ENCODE data around the gene GGT6.

Gene GGT6

DNA sequence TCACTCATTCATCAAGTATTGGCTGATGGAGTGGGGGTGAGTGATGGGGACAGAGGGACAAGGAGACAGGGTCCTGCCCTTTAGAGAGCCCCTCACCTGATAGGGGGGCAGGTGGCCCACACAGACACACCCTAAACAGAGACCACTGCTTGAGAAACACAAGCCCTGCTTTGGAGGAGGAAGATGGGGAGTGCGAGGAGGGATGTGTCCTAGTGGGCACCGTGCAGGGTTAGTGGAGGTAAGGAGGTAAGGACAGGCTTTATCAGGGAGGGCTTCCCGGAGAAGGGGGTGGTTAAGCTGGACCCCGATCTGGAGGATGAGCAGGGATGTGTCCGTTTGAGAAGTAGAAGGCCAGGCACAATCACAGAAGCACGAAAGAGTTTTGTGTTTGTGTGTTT is 15.8 kb upstream of the GGT6 start:
- Histone ChIP-seq H3K36me3 (ENCODE audit: control insufficient read depth, insufficient read depth, low read length) (no peaks in the 10 kb centered on the region), H3K27me3 (replicated peaks; ENCODE audit: control insufficient read depth, insufficient read depth, low read length) (no peaks in the 10 kb centered on the region), H3K4me3 (replicated peaks; ENCODE audit: low read depth, low read length) (no peak overlapping the region)
- TF ChIP-seq, protein P1, sequence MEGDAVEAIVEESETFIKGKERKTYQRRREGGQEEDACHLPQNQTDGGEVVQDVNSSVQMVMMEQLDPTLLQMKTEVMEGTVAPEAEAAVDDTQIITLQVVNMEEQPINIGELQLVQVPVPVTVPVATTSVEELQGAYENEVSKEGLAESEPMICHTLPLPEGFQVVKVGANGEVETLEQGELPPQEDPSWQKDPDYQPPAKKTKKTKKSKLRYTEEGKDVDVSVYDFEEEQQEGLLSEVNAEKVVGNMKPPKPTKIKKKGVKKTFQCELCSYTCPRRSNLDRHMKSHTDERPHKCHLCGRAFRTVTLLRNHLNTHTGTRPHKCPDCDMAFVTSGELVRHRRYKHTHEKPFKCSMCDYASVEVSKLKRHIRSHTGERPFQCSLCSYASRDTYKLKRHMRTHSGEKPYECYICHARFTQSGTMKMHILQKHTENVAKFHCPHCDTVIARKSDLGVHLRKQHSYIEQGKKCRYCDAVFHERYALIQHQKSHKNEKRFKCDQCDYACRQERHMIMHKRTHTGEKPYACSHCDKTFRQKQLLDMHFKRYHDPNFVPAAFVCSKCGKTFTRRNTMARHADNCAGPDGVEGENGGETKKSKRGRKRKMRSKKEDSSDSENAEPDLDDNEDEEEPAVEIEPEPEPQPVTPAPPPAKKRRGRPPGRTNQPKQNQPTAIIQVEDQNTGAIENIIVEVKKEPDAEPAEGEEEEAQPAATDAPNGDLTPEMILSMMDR (IDR thresholded peaks at IDR 0.05; ENCODE audit: insufficient read depth, low read length, poor library complexity, severe bottlenecking) = no peak
- DNase-seq (ENCODE audit: extremely low read depth, insufficient read length) = no peak

DNA sequence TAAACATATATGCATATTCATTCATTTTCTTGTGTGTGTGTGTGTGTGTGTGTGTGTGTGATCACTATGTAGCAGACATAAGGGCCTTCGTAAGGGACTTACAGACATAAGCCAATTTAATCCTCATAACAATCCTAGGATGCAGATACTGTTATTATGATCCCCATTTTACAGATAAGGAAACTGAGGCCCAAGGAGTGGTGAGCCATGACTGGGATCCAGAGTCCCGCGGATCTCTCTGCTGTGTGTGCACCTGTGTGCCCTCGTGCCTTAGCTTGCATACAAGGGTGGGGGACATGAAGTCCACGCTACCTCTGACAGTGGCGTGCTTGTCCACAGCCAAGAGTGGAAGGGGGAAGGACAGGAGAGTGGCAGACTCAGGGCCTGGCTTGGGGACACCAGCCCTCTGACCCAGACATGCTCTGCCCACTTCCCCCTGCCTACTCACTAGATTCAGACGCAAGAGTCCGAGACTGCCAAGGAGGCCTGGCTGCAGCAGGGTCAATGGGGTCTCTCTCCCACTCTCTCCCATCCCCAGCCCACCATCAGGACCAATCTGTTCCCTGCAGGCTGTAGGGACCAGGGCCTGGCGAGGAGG is 14.2 kb upstream of the GGT6 start:
- Histone ChIP-seq H3K36me3 (ENCODE audit: control insufficient read depth, insufficient read depth, low read length) (no peaks in the 10 kb centered on the region), H3K4me3 (replicated peaks; ENCODE audit: low read depth, low read length) (no peak overlapping the region), H3K27me3 (replicated peaks; ENCODE audit: control insufficient read depth, insufficient read depth, low read length) (no peaks in the 10 kb centered on the region)
- TF ChIP-seq, protein P1 (IDR thresholded peaks at IDR 0.05; ENCODE audit: insufficient read depth, low read length, poor library complexity, severe bottlenecking) = no peak
- no peak for DNase-seq (ENCODE audit: extremely low read depth, insufficient read length)

DNA sequence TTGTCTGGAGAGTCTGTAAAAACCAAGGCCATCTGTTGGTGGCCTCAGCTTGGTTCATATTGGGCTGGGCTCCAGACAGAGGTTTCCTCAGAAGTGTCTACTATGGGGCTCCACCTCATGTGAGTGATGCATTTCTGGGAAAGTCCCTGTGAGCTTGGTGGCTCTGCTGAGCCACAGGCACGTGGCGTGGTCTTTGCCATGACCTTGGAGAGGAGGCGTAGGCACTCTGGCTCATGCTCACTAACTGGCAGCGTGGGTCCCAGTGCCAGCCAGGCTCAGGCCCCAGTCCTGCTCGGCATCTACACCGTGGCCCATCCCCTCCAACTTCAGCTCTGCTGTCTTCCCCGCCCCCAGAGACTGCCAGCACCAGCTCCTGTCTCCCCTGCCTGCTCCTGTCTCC is 13.3 kb upstream of the GGT6 start:
- no peaks in the 10 kb centered on the region for H3K36me3 ChIP-seq (ENCODE audit: control insufficient read depth, insufficient read depth, low read length)
- TF ChIP-seq, protein P1 (IDR thresholded peaks at IDR 0.05; ENCODE audit: insufficient read depth, low read length, poor library complexity, severe bottlenecking) = no peak
- no peaks in the 10 kb centered on the region for H3K27me3 ChIP-seq (replicated peaks; ENCODE audit: control insufficient read depth, insufficient read depth, low read length)
- H3K4me3 ChIP-seq (replicated peaks; ENCODE audit: low read depth, low read length) = no peak overlapping the region
- no peak for DNase-seq (ENCODE audit: extremely low read depth, insufficient read length)

DNA sequence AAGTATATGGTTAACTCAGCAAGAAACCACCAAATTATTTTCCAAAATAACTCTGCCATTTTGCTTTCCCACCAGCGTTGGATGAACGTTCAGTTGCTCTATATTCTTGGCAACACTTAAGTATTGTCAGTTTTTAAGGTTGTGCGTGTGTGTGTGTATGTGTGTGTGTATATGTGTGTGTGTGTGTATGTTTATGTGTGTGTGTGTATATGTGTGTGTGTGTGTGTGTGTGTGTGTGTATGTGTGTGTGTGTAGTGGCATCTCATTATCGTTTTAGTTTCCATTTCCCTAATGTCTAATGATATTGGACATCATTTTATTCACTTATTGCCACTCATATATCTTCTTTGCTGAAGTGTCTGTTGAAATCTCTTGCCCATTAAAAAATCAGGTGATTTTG is 12.7 kb upstream of the GGT6 start:
- Histone ChIP-seq H3K36me3 (ENCODE audit: control insufficient read depth, insufficient read depth, low read length) (no peaks in the 10 kb centered on the region), H3K27me3 (replicated peaks; ENCODE audit: control insufficient read depth, insufficient read depth, low read length) (no peaks in the 10 kb centered on the region), H3K4me3 (replicated peaks; ENCODE audit: low read depth, low read length) (no peak overlapping the region)
- no peak for DNase-seq (ENCODE audit: extremely low read depth, insufficient read length)
- TF ChIP-seq, protein P1 (IDR thresholded peaks at IDR 0.05; ENCODE audit: insufficient read depth, low read length, poor library complexity, severe bottlenecking) = no peak

DNA sequence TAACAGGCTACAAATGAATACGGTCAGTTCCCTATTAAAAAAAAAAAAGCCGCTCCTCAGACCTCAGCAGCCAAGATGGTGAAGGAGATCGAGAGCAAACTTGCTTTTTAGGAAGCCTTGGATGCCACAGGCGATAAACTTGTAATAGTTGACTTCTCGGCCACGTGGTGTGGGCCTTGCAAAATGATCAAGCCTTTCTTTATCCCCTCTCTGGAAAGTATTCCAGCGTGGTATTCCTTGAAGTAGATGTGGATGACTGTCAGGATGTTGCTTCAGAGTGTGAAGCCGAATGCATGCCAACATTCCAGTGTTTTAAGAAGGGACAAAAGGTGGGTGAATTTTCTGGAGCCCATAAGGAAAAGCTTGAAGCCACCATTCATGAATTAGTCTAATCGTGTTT is 11.8 kb upstream of the GGT6 start:
- no peaks in the 10 kb centered on the region for H3K27me3 ChIP-seq (replicated peaks; ENCODE audit: control insufficient read depth, insufficient read depth, low read length)

More for the DNA sequence above, 11.8 kb upstream of the GGT6 start:
- no peak for DNase-seq (ENCODE audit: extremely low read depth, insufficient read length)
- Histone ChIP-seq H3K36me3 (ENCODE audit: control insufficient read depth, insufficient read depth, low read length) (no peaks in the 10 kb centered on the region), H3K4me3 (replicated peaks; ENCODE audit: low read depth, low read length) (no peak overlapping the region)
- TF ChIP-seq, protein P1 (IDR thresholded peaks at IDR 0.05; ENCODE audit: insufficient read depth, low read length, poor library complexity, severe bottlenecking) = no peak
